GM10266 (cell line): ENCODE results near the gene AGPAT3.

Source experiments
- DNase-seq: peaks from one replicate; pipeline ENCODE4 v3.0.0; 2012; ENCODE audit errors: extremely low spot score
- CTCF ChIP-seq: IDR thresholded peaks from 2 replicates; pipeline ENCODE4 v1.5.1; 2012; ENCODE audit warnings: mild to moderate bottlenecking, low read depth; ENCODE audit not compliant: control insufficient read depth, insufficient read depth; ENCODE audit errors: missing control alignments

Gene AGPAT3

GRCh38 chr21:43921979-43922945 lies 57.2 kb downstream of the AGPAT3 start:
- TF ChIP-seq CTCF, result no peak
- DNase-seq, result no peak

GRCh38 chr21:43922949-43923348 lies 57.9 kb downstream of the AGPAT3 start:
- DNase-seq, result no peak
- TF ChIP-seq CTCF, result no peak

GRCh38 chr21:43923391-43923790 lies 58.4 kb downstream of the AGPAT3 start:
- TF ChIP-seq CTCF, result no peak
- no peak for DNase-seq

- no peak for TF ChIP-seq CTCF
- no peak for DNase-seq
Observed at GRCh38 chr21:43924421-43925095, 59.5 kb downstream of the AGPAT3 start.

- DNase-seq, result no peak
Observed at GRCh38 chr21:43925096-43925481, 60.1 kb downstream of the AGPAT3 start.

GRCh38 chr21:43925609-43926008 lies 60.6 kb downstream of the AGPAT3 start:
- DNase-seq, result no peak
- no peak for TF ChIP-seq CTCF

More at GRCh38 chr21:43925096-43925481, 60.1 kb downstream of the AGPAT3 start:
- TF ChIP-seq CTCF, result no peak

GRCh38 chr21:43926196-43926595 lies 61.2 kb downstream of the AGPAT3 start:
- DNase-seq, result no peak
- TF ChIP-seq CTCF, result no peak
